HCT116 (cell line): ENCODE measurements around the gene YIPF3. TPM values are rescaled to one million over a fixed set of nuclear protein-coding genes. Genes with fewer than 3 reads are reported as not detected.
"Not testable (repeated sequence)": the region's sequence is repeated elsewhere in the genome, so short reads cannot be mapped to it uniquely, and the experiment has no call there.

ENCODE experiments used
- ATAC-seq: fragments of 200-7000 bp; cut with Tn5 transposase; 2 replicates; pipeline ENCODE4 v1.9.1; 2020; ENCODE audit warnings: mild to moderate bottlenecking, moderate library complexity
- BruUV-seq: library from RNA; stranded (reverse); fragments of 400-500 nt; replicated peaks from 2 replicates; lab custom pipeline; 2021; lab: Mats Ljungman, UMichigan
- CTCF ChIA-PET: fragments of 300-600 bp; sonication (Branson Sonifier 250); formaldehyde crosslinking; loops from one replicate; lab custom pipeline; 2021; ENCODE audit warnings: antibody characterized with exemption; lab: Charles Lee
- POLR2A ChIA-PET: fragments of 300-600, 350-600 bp; sonication (Branson Sonifier 250); formaldehyde crosslinking; loops from one replicate; lab custom pipeline; 2021; ENCODE audit warnings: antibody characterized with exemption; lab: Charles Lee
- RAD21 ChIA-PET, 2 experiments: fragments of 300-600 bp; sonication (Branson Sonifier 250); formaldehyde crosslinking; loops; one replicate each; lab custom pipeline; 2023; ENCODE audit warnings: low total read pairs in 2 of 2; ENCODE audit not compliant: uncharacterized antibody in 2 of 2, unreplicated experiment in 2 of 2, low non-redundant PET in 1 of 2; lab: Charles Lee
- DNase-seq: peaks from one replicate; pipeline ENCODE4 v3.0.0-alpha.2; 2010; ENCODE audit warnings: low read depth, low spot score
- H2AFZ ChIP-seq: fragments of 200-600 bp; shearing (Covaris generic), sonication (generic); 2 replicates; pipeline ENCODE4 v1.6.1; 2017; ENCODE audit warnings: low read depth, mixed run types, mixed read lengths, antibody characterized with exemption, low read length; ENCODE audit not compliant: poor library complexity, severe bottlenecking
- H3K27ac ChIP-seq: 2 replicates; pipeline ENCODE4 v1.5.1; 2012; ENCODE audit warnings: low read depth, low read length
- H3K27me3 ChIP-seq: fragments of 200-600 bp; sonication (generic); 2 replicates; pipeline ENCODE4 v1.6.1; 2016; ENCODE audit warnings: mixed run types, low read length, mixed read lengths; ENCODE audit not compliant: insufficient read depth
- H3K36me3 ChIP-seq, 2 experiments: fragments of 200-500 bp in 1 of 2; fragments of 200-600 bp in 1 of 2; sonication (Bioruptor generic) in 1 of 2; sonication (generic) in 1 of 2; 2 replicates each; pipeline versions ENCODE4 v1.5.1 to v1.6.1; 2014 to 2016; ENCODE audit warnings: low read length in 2 of 2, inconsistent platforms in 1 of 2, mixed read lengths in 1 of 2, mixed run types in 1 of 2; ENCODE audit not compliant: insufficient read depth in 2 of 2, control insufficient read depth in 1 of 2
- H3K4me1 ChIP-seq, 2 experiments: fragments of 200-600 bp in 1 of 2; sonication (generic) in 1 of 2; 2 replicates each; pipeline versions ENCODE4 v1.5.1 to v1.6.1; 2012 to 2017; ENCODE audit warnings: low read length in 2 of 2, inconsistent platforms in 1 of 2, mild to moderate bottlenecking in 1 of 2, mixed read lengths in 1 of 2, mixed run types in 1 of 2, moderate library complexity in 1 of 2; ENCODE audit not compliant: insufficient read depth in 2 of 2, control insufficient read depth in 1 of 2
- H3K4me2 ChIP-seq: fragments of 200-600 bp; sonication (generic); 2 replicates; pipeline ENCODE4 v1.6.1; 2017; ENCODE audit warnings: mixed run types, low read length, mixed read lengths
- H3K4me3 ChIP-seq, 2 experiments: fragments of 200-600 bp in 1 of 2; sonication (generic) in 1 of 2; replicated peaks in 1 of 2; 2 replicates each; pipeline ENCODE4 v1.5.1; 2011 to 2016; ENCODE audit warnings: low read length in 2 of 2, control low read depth in 1 of 2, low read depth in 1 of 2, mild to moderate bottlenecking in 1 of 2, mixed read lengths in 1 of 2, mixed run types in 1 of 2
- H3K79me2 ChIP-seq: fragments of 200-600 bp; sonication (generic); 2 replicates; pipeline ENCODE4 v1.6.1; 2017; ENCODE audit warnings: mild to moderate bottlenecking, mixed run types, low read length, moderate library complexity, mixed read lengths; ENCODE audit not compliant: insufficient read depth
- H3K9ac ChIP-seq: fragments of 200-600 bp; sonication (generic); 2 replicates; pipeline ENCODE4 v1.6.1; 2016; ENCODE audit warnings: low read length, mixed read lengths
- H3K9me2 ChIP-seq: fragments of 200-600 bp; sonication (generic), shearing (Covaris generic); 2 replicates; pipeline ENCODE4 v1.6.1; 2017; ENCODE audit warnings: mixed run types, mild to moderate bottlenecking, moderate library complexity; ENCODE audit not compliant: insufficient read depth
- H3K9me3 ChIP-seq, 2 experiments: fragments of 200-500 bp in 1 of 2; fragments of 200-600 bp in 1 of 2; sonication (Bioruptor generic) in 1 of 2; sonication (generic) in 1 of 2; 2 replicates each; pipeline ENCODE4 v1.6.1; 2014 to 2017; ENCODE audit warnings: low read length in 2 of 2, mixed read lengths in 2 of 2, inconsistent platforms in 1 of 2, low read depth in 1 of 2, mild to moderate bottlenecking in 1 of 2, mixed run types in 1 of 2, moderate library complexity in 1 of 2; ENCODE audit not compliant: control insufficient read depth in 1 of 2, insufficient read depth in 1 of 2
- H4K20me1 ChIP-seq: fragments of 200-600 bp; sonication (generic), shearing (Covaris generic); 2 replicates; pipeline ENCODE4 v1.6.1; 2017; ENCODE audit warnings: mixed run types, mild to moderate bottlenecking, moderate library complexity; ENCODE audit not compliant: insufficient read depth
- intact Hi-C: fragments of 100-400 bp; cut with micrococcal nuclease; formaldehyde crosslinking; loops from 2 replicates; pipeline ENCODE4 v1.10.0; 2022
- total RNA-seq: library from RNA; stranded (reverse); gene quantifications from one replicate; pipeline ENCODE4 v1.2.1, GENCODE V29; 2021; ENCODE audit not compliant: unreplicated experiment
- TF ChIP-seq, protein P1 (sequence below): IDR thresholded peaks from 2 replicates; pipeline ENCODE4 v1.6.1; 2012

YIPF3 gene
- total RNA-seq, 1 experiment from 2014 or later, result 84.5 TPM

DNA sequence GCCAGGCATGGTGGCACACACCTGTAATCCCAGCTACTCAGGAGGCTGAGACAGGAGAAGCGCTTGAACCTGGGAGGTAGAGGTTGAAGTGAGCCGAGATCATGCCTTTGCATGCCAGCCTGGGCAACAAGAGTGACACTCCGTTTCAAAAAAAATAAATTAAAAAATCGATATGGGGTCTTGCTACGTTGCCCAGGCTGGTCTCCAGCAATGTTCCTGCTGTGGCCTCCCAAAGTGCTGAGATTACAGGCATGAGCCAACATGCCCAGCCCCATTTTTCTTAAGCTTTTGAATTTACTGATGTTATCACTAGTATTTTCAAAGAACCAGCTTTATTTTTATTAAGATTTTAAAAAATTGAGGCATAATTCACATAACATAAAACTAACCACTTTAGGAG lies 23.8 kb upstream of the YIPF3 start:
- Histone ChIP-seq H4K20me1 (no peaks in the 10 kb centered on the region), H3K9me2 (no peaks in the 10 kb centered on the region), H3K9me3 (no peaks in the 10 kb centered on the region), H3K79me2 (peaks cover 17% of the 10 kb centered on the region), H3K4me3 (no peak overlapping the region), H2AFZ (no peak overlapping the region), H3K27ac (no peak overlapping the region), H3K9ac (no peak overlapping the region), H3K36me3 (peaks cover 31 to 39% of the 10 kb centered on the region in 2 experiments; a peak in 3 of 4 replicates), H3K27me3 (no peaks in the 10 kb centered on the region), H3K4me2 (no peak overlapping the region), H3K4me1 (no peaks in the 10 kb centered on the region)
- TF ChIP-seq, protein P1, sequence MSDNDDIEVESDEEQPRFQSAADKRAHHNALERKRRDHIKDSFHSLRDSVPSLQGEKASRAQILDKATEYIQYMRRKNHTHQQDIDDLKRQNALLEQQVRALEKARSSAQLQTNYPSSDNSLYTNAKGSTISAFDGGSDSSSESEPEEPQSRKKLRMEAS, result no peak
- CTCF ChIA-PET, result no interaction called here
- intact Hi-C loops, result no loop called here
- RAD21 ChIA-PET, result no interaction called here
- POLR2A ChIA-PET, result no interaction called here
- no peak for ATAC-seq
- BruUV-seq, result no TSS peak
- no peak for DNase-seq

DNA sequence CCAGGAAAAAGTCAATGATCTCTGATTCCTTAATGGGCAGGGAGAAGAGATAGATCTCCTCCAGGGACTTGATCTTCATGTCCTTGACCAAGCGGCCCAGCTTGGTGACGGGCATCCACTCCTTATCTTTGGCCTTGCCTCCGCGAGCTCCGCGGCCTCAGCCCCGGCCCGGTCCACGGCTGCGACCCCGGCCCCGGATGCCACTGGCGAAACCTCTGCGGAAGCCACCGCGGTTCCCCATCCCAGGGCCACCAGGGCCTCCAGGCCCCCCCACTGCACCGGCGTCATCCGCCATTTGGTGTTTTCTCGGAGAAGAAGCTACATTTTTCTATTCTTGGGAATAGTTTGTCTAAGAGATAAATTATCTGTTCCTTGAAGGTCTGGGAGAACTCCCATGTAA lies 22.7 kb upstream of the YIPF3 start:
- DNase-seq, CTCF ChIA-PET, H3K9ac ChIP-seq, H3K27ac ChIP-seq, H3K4me1 ChIP-seq, intact Hi-C loops, H3K4me3 ChIP-seq, H3K9me2 ChIP-seq, H3K27me3 ChIP-seq, H3K4me2 ChIP-seq, RAD21 ChIA-PET, H4K20me1 ChIP-seq, H3K9me3 ChIP-seq, ATAC-seq, POLR2A ChIA-PET, H2AFZ ChIP-seq, BruUV-seq: not testable (repeated sequence)
- peaks cover 15% of the 10 kb centered on the region for H3K79me2 ChIP-seq
- peaks cover 28 to 33% of the 10 kb centered on the region in 2 experiments; a peak in 3 of 4 replicates for H3K36me3 ChIP-seq

DNA sequence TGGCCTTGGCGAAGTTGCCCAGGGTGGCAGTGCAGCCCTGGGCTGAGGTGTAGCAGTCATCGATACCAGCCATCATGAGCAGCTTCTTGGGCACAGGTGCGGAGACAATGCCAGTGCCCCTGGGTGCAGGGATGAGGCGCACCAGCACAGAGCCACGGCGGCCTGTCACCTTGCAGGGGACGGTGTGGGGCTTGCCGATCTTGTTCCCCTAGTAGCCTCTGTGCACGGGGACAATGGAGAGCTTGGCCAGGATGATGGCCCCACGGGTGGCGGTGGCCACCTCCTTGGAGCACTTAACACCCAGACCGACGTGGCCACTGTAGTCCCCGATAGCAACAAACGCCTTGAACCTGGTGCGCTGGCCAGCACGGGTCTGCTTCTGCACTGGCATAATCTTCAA lies 22.3 kb upstream of the YIPF3 start:
- Histone ChIP-seq H3K36me3 (peaks cover 24 to 34% of the 10 kb centered on the region in 2 experiments; a peak in 3 of 4 replicates), H3K79me2 (peaks cover 13% of the 10 kb centered on the region)
- DNase-seq, H3K4me1 ChIP-seq, H3K27me3 ChIP-seq, CTCF ChIA-PET, H2AFZ ChIP-seq, RAD21 ChIA-PET, H3K27ac ChIP-seq, H3K9me3 ChIP-seq, ATAC-seq, H3K4me3 ChIP-seq, intact Hi-C loops, BruUV-seq, H3K4me2 ChIP-seq, H3K9ac ChIP-seq, H4K20me1 ChIP-seq, POLR2A ChIA-PET, H3K9me2 ChIP-seq: not testable (repeated sequence)
